GM12892 (cell line): ENCODE results near the gene ZNF532.

Experiments
- POLR2A ChIP-seq: IDR thresholded peaks from 2 replicates; pipeline ENCODE4 v1.6.1; 2011; ENCODE audit warnings: low read depth, low read length, control low read depth
- POLR2AphosphoS5 ChIP-seq: IDR thresholded peaks from 2 replicates; pipeline ENCODE4 v1.6.1; 2011; ENCODE audit warnings: low read depth, low read length, control low read depth

DNA sequence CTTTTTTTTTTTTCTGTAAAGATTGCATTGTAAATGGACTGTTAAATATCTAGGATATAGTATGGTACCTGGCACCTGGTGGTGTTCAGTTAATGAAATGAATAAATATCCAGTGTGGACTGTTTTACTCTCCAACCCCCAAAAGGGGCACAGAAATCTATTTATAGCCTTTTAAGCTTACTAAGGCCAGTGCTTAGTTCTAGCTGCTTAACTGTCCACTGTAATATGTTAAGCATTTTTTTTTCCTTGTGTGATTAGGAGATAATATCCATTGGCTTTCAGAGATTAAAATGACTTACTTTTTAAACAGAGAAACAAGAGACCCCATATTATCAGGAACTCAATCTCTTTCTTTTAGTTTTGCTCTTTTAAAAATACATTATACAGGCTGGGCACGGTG lies 84.4 kb downstream of the ZNF532 start:
- TF ChIP-seq POLR2A: no peak
- no peak for TF ChIP-seq POLR2AphosphoS5
